HG02884 (cell line): Measurements from ENCODE around the gene PHKA1.
"Not testable (repeated sequence)": the region's sequence is repeated elsewhere in the genome, so short reads cannot be mapped to it uniquely, and the experiment has no call there.

Experiments
- ATAC-seq: cut with Tn5 transposase; IDR thresholded peaks from one replicate; pipeline ENCODE4 v1.9.1; 2021; ENCODE audit warnings: mild to moderate bottlenecking, moderate library complexity; ENCODE audit not compliant: unreplicated experiment

The PHKA1 gene

GRCh38 chrX:72669508-72669907, 44.6 kb downstream of the PHKA1 start:
- not testable (repeated sequence) for ATAC-seq

DNA sequence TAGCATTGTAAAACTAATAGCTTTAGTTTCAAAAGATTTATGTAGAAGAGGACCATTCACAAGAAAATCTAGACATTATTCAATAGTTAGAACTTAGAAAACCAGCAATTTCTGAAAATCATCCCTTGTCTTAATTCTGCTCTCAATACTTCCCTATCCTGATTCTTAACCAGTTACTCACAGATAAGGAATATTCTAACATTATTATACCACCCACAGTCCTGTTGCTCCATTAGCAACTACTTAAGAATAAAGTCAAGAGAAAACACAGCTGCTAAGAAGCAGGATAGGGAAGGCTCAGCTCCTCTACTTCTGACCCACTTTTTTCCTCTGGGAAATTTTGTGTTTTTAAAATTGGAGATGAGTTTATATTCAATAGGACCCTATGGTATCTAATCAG, 47.7 kb downstream of the PHKA1 start:
- no peak for ATAC-seq

- no peak for ATAC-seq
Observed at GRCh38 chrX:72663737-72664136, 50.4 kb downstream of the PHKA1 start.

GRCh38 chrX:72662020-72662747, 51.9 kb downstream of the PHKA1 start:
- no peak for ATAC-seq

DNA sequence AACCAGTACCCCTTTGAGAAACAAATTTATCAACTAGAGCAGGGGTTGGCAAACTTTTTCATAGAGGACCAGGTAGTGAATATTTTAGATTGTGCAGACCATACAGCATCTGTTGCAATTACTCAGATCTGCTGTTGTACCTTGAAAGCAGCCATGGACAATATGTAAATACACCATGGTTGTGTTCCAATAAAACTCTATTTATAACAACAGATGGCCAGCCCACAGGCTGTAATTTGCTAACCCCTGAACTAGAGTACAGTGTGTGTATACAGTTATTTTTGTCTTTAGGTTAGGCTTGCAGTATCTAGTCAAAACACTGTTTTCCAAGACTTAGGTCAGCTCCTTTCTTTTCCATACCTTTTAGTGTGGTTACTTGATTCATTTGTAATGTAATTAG, 54.4 kb downstream of the PHKA1 start:
- no peak for ATAC-seq

- ATAC-seq: no peak
Observed at GRCh38 chrX:72652082-72652481, 62.0 kb downstream of the PHKA1 start.

DNA sequence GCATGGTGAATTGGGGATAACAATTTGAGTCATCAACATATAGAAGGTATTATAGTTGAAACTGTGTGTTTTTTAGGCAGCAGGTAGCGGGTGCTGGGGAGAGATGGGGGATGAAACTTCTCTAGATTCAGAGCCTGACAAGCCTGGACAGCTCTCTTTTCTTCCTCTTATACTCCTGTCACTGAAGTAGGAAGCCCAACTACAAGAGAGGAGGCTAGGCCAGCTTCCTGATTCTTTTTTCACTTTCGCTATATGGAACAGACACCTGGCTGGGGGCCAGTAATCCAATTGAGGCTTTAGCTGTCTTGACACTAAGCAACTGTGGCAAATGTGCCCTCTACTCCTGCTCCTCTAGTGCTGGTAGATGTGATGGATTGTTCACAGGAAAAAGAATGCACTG, 69.2 kb downstream of the PHKA1 start:
- ATAC-seq: no peak

DNA sequence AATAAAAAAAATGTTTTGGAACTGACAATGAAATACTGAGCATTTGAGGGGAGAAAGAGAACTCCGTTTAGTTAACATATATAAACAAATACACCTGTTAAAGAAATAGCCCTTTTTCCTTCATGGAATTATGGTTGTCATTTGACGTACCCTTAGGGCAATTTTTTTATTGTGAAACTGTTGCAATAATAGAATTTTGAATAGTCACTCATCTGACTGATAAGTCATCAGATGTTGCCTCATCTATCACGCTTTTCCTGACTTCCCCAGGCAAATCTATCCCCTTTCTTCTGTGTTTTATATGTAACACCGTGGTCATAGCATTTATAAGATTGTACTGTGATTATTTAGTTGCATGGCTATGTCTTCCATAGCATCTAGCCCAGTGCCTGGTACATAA, 72.5 kb downstream of the PHKA1 start:
- ATAC-seq: no peak

GRCh38 chrX:72635930-72636329, 78.2 kb downstream of the PHKA1 start:
- no peak for ATAC-seq

GRCh38 chrX:72634331-72634730, 79.8 kb downstream of the PHKA1 start:
- ATAC-seq: no peak

DNA sequence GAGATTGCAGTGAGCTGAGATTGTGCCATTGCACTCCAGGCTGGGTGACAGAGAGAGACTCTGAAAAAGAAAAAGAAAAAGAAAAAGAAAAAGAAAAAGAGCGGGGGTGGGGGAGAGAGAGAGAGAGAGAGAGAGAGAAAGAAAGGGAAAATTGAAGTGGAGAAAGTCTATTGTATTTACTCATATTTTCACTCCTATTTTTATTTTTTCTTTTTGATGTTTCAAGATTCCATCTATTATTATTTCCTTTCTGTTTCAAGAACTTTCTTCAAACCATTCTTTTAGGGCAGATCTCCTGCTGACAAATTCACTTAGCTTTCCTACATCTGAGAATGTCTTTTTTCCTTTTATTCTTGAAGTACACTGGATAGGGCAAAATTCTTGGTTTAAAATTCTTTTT, 83.9 kb downstream of the PHKA1 start:
- ATAC-seq: no peak

DNA sequence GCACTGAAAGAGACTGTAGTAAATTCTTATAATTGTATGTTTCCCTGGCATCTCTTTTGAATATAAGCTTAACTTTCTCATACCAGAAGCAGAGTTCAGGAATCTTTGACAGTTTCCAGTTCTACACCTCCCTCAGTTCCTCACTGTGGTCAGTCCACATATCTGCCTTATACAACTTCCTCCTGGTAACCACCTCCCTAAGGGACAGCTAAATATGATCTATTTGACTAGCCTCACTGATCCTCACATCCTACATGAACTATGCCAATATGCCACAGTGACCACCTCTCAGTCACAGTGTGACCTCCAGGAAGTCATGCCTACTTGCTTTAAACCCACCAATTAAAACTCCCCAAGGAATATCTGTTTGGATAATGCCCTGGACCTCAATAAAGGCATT, 89.9 kb downstream of the PHKA1 start:
- ATAC-seq: no peak

- ATAC-seq: peak; percentile 89
Observed at GRCh38 chrX:72621625-72622485, 92.3 kb downstream of the PHKA1 start.

- ATAC-seq: peak; percentile 19
Observed at GRCh38 chrX:72621163-72621562, 92.9 kb downstream of the PHKA1 start.

DNA sequence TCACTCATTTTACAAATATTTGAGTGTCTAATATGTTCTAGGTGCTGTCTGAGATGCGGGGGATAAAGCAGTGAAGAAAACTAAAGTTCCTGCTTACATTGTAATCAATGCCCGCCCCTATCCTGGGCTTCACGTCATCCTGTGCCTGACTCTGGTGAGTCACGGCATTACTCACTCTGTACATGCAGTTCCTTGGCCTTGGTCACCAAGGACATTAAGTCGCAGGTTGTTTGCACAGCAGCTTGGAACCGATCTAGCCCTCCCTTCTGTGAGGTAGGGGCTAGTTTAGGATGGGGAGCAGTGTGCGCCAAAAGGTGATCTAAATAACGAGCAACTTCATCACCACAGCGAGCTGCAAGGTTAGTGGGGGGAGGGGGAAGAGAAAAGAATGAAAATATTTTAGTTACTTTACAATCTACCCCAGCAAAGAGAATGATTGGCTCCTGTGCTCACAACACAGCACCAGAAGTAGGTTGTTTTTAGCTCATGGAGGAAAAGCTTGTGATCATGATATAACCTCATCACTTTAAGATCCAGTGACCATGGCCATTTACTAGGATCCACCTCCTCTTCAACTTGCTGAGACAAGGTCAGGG, 93.5 kb downstream of the PHKA1 start:
- ATAC-seq: no peak

GRCh38 chrX:72609313-72609712, 104.8 kb downstream of the PHKA1 start:
- ATAC-seq: no peak

GRCh38 chrX:72604705-72605104, 109.4 kb downstream of the PHKA1 start:
- ATAC-seq: no peak

- ATAC-seq: no peak
Observed at GRCh38 chrX:72604112-72604511, 110.0 kb downstream of the PHKA1 start.

- not testable (repeated sequence) for ATAC-seq
Observed at GRCh38 chrX:72591038-72591437, 123.1 kb downstream of the PHKA1 start.

DNA sequence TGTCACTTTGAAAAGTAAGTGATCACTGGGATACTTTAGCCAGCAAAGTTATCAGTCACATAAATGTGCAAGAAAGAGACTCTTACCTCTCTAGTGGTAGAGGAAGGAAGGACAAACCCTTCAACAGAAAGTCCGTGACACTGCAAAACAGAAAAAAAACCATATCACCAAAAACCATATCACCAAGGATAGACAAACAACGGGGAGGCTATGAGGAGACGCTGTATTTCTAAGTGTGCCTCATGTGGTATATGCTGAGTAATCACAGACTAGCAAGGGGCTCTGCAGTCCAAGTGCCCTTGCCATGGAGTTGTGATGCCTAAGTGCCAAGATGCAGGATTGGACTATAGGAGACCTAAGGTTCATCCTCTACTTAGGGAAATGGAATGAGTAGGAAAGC, 129.9 kb downstream of the PHKA1 start:
- ATAC-seq: no peak

- no peak for ATAC-seq
Observed at GRCh38 chrX:72576141-72576894, 137.8 kb downstream of the PHKA1 start.
